AG09309 (cell line): ENCODE data around the gene PPM1N.

Experiments
- DNase-seq: peaks from one replicate; pipeline ENCODE4 v3.0.0-alpha.2; 2010; ENCODE audit warnings: low read depth
- H3K4me3 ChIP-seq: 2 replicates; pipeline ENCODE4 v1.5.1; 2011; ENCODE audit warnings: mild to moderate bottlenecking, low read depth, low read length, moderate library complexity; ENCODE audit not compliant: control insufficient read depth
- CTCF ChIP-seq: IDR thresholded peaks from 2 replicates; pipeline ENCODE4 v1.5.1; 2011; ENCODE audit warnings: mild to moderate bottlenecking, low read depth, low read length, inconsistent platforms; ENCODE audit not compliant: insufficient read depth, control insufficient read depth; ENCODE audit errors: missing control alignments

The PPM1N gene

GRCh38 chr19:45464852-45465441 is 33.3 kb upstream of the PPM1N start:
- DNase-seq = no peak
- H3K4me3 ChIP-seq = no peak overlapping the region

GRCh38 chr19:45467115-45467455 is 31.2 kb upstream of the PPM1N start:
- DNase-seq = no peak
- peak overlapping the region; percentile 78 for H3K4me3 ChIP-seq
- TF ChIP-seq CTCF = no peak

More at GRCh38 chr19:45464852-45465441, 33.3 kb upstream of the PPM1N start:
- no peak for TF ChIP-seq CTCF

- H3K4me3 ChIP-seq = peak within 1 kb of the TSS; percentile 78
- no peak for DNase-seq
- TF ChIP-seq CTCF = no peak
Measured at GRCh38 chr19:45467456-45468158, 30.6 kb upstream of the PPM1N start, which contains the start of gene FOSB. TSS of gene FOSB (plus strand) at chr19:45467996. CDS start at chr19:45468587, 591 bp downstream.

- no peak for DNase-seq
- H3K4me3 ChIP-seq = peak overlapping the region; percentile 78
- no peak for TF ChIP-seq CTCF
Measured at GRCh38 chr19:45468159-45468651, 30.0 kb upstream of the PPM1N start.

- H3K4me3 ChIP-seq = peak overlapping the region; percentile 78
- TF ChIP-seq CTCF = no peak
- no peak for DNase-seq
Measured at GRCh38 chr19:45468803-45469131, 29.5 kb upstream of the PPM1N start.

- peak; percentile 1 for TF ChIP-seq CTCF
- peak; percentile 78 for DNase-seq
Measured at GRCh38 chr19:45469132-45469944, 28.9 kb upstream of the PPM1N start.

More at GRCh38 chr19:45469132-45469944, 28.9 kb upstream of the PPM1N start:
- H3K4me3 ChIP-seq = peak overlapping the region; percentile 78
